LNCaP clone FGC (cell line): ENCODE results near the gene RPRD2.
A peak's percentile ranks its signal among the peaks of the same experiment; 100 is the strongest.

Source experiments
- DNase-seq: peaks from one replicate; pipeline ENCODE4 v3.0.0-alpha.2; 2011; ENCODE audit warnings: low read depth
- H3K4me3 ChIP-seq: 2 replicates; pipeline ENCODE4 v1.5.1; 2011; ENCODE audit warnings: mild to moderate bottlenecking, low read depth, low read length, control low read depth
- CTCF ChIP-seq: IDR thresholded peaks from 2 replicates; pipeline ENCODE4 v1.5.1; 2012; ENCODE audit warnings: mild to moderate bottlenecking; ENCODE audit not compliant: control insufficient read depth, insufficient read depth; ENCODE audit errors: extremely low read depth

The RPRD2 gene

GRCh38 chr1:150464422-150464826 lies 100.5 kb downstream of the RPRD2 start:
- DNase-seq: peak; percentile 33
- H3K4me3 ChIP-seq: no peak overlapping the region
- TF ChIP-seq CTCF: peak; percentile 72

GRCh38 chr1:150466964-150467363 lies 103.0 kb downstream of the RPRD2 start:
- DNase-seq: no peak
- no peak for TF ChIP-seq CTCF
- H3K4me3 ChIP-seq: no peak overlapping the region

GRCh38 chr1:150469291-150469690 lies 105.3 kb downstream of the RPRD2 start:
- no peak for TF ChIP-seq CTCF
- no peak overlapping the region for H3K4me3 ChIP-seq

GRCh38 chr1:150472601-150473200 lies 108.8 kb downstream of the RPRD2 start:
- TF ChIP-seq CTCF: no peak
- no peak for DNase-seq
- H3K4me3 ChIP-seq: no peak overlapping the region

More at GRCh38 chr1:150469291-150469690, 105.3 kb downstream of the RPRD2 start:
- no peak for DNase-seq

GRCh38 chr1:150473659-150474058 lies 109.7 kb downstream of the RPRD2 start:
- TF ChIP-seq CTCF: no peak
- DNase-seq: peak; percentile 27
- H3K4me3 ChIP-seq: no peak overlapping the region

- TF ChIP-seq CTCF: no peak
- H3K4me3 ChIP-seq: no peak overlapping the region
- DNase-seq: no peak
These were observed 110.9 kb downstream of the RPRD2 start for GRCh38 chr1:150474869-150475268.

GRCh38 chr1:150476754-150477153 lies 112.8 kb downstream of the RPRD2 start:
- H3K4me3 ChIP-seq: no peak overlapping the region
- TF ChIP-seq CTCF: no peak
- DNase-seq: no peak
